Measurements from ENCODE around the gene MRPS18A.

MRPS18A gene

GRCh38 chr6:43695967-43696291 lies 8.3 kb upstream of the MRPS18A start:
- DNase-seq, result no peak

GRCh38 chr6:43695215-43695966 lies 7.8 kb upstream of the MRPS18A start:
- no peak for DNase-seq

GRCh38 chr6:43689421-43689820 lies 1.8 kb upstream of the MRPS18A start:
- DNase-seq, result no peak

GRCh38 chr6:43687079-43687436 lies 533 bp downstream of the MRPS18A start:
- no peak for DNase-seq

- no peak for DNase-seq
These were observed 3.7 kb downstream of the MRPS18A start for GRCh38 chr6:43683708-43684455.

- no peak for DNase-seq
These were observed 4.7 kb downstream of the MRPS18A start for GRCh38 chr6:43682724-43683429.

GRCh38 chr6:43681303-43681702 lies 6.3 kb downstream of the MRPS18A start:
- DNase-seq, result no peak

GRCh38 chr6:43680308-43681200 lies 7.0 kb downstream of the MRPS18A start:
- DNase-seq, result no peak

GRCh38 chr6:43679057-43679456 lies 8.5 kb downstream of the MRPS18A start:
- no peak for DNase-seq

GRCh38 chr6:43678341-43678740 lies 9.2 kb downstream of the MRPS18A start:
- no peak for DNase-seq

GRCh38 chr6:43677759-43678158 lies 9.8 kb downstream of the MRPS18A start:
- no peak for DNase-seq

GRCh38 chr6:43676962-43677606 lies 10.5 kb downstream of the MRPS18A start:
- DNase-seq, result no peak

- DNase-seq, result no peak
These were observed 12.7 kb downstream of the MRPS18A start for GRCh38 chr6:43674921-43675320.

- DNase-seq, result no peak
These were observed 13.3 kb downstream of the MRPS18A start for GRCh38 chr6:43674291-43674690.

- no peak for DNase-seq
These were observed 14.0 kb downstream of the MRPS18A start for GRCh38 chr6:43673444-43674084.

- no peak for DNase-seq
These were observed 15.5 kb downstream of the MRPS18A start for GRCh38 chr6:43671801-43672690.

- no peak for DNase-seq
These were observed 16.4 kb downstream of the MRPS18A start for GRCh38 chr6:43671011-43671800.

- no peak for DNase-seq
These were observed 17.0 kb downstream of the MRPS18A start for GRCh38 chr6:43670623-43670986.

GRCh38 chr6:43669922-43670622 lies 17.5 kb downstream of the MRPS18A start:
- DNase-seq, result no peak
